Adrenal gland (tissue), 5 donors: ENCODE data around the gene IGFBP1.

Experiments used
- POLR2A ChIP-seq, 2 donors: fragments of 450-650 bp; IDR thresholded peaks; one replicate each; pipeline ENCODE4 v1.6.1; 2017; ENCODE audit warnings: antibody characterized with exemption in 2 of 2, mild to moderate bottlenecking in 2 of 2, moderate library complexity in 1 of 2
- TF ChIP-seq, protein P1 (sequence below), 6 experiments: fragments of 450-650 bp in 4 of 6; fragments of 200-600 bp in 2 of 6; sonication (generic) in 1 of 6; IDR thresholded peaks; 1 replicate in 5 of 6; 2 replicates in 1 of 6; pipeline versions ENCODE4 v1.5.1 to v1.8.0; 2016 to 2021; ENCODE audit warnings: antibody characterized with exemption in 6 of 6, mild to moderate bottlenecking in 2 of 6, moderate library complexity in 1 of 6
- donor health status: DM: no; HTN: no; CAD: no.

DNA sequence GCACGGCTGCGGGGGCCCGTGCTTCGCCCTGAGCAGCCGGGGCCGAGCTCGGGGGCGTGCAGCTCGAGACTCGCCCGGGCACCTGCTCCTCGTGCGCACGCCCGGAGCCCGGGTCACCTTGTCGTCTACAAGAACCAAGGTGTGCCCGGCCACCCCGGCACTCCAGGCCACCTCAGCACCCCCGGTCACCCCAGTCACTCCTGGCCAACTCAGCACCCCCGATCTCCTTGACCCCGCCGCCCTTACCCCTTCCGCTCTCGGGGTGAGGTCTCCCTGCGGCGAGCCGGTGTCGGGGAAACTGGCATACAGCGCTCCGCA lies 33.1 kb downstream of the IGFBP1 start:
- TF ChIP-seq, protein P1, sequence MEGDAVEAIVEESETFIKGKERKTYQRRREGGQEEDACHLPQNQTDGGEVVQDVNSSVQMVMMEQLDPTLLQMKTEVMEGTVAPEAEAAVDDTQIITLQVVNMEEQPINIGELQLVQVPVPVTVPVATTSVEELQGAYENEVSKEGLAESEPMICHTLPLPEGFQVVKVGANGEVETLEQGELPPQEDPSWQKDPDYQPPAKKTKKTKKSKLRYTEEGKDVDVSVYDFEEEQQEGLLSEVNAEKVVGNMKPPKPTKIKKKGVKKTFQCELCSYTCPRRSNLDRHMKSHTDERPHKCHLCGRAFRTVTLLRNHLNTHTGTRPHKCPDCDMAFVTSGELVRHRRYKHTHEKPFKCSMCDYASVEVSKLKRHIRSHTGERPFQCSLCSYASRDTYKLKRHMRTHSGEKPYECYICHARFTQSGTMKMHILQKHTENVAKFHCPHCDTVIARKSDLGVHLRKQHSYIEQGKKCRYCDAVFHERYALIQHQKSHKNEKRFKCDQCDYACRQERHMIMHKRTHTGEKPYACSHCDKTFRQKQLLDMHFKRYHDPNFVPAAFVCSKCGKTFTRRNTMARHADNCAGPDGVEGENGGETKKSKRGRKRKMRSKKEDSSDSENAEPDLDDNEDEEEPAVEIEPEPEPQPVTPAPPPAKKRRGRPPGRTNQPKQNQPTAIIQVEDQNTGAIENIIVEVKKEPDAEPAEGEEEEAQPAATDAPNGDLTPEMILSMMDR (IDR thresholded peaks at IDR 0.05) = no peak
- no peak for TF ChIP-seq POLR2A (IDR thresholded peaks at IDR 0.05)
